ENCODE measurements around the gene GAB1. TPM values are rescaled to one million over a fixed set of nuclear protein-coding genes. Genes with fewer than 3 reads are reported as not detected.

Gene GAB1
- total RNA-seq, 3 donors from 2014 or later (not counting 1 experiment from before 2014, with no cell fraction given): 11.5 to 25.4 (median 11.9) TPM

GRCh38 chr4:143411527-143412419 lies 75.1 kb downstream of the GAB1 start:
- TF ChIP-seq CTCF (IDR thresholded peaks at IDR 0.05): no peak
- H3K9me3 Mint-ChIP-seq: no peaks in the 10 kb centered on the region
- no peaks in the 10 kb centered on the region for H3K36me3 Mint-ChIP-seq
- peaks cover 0 to under 1% of the 10 kb centered on the region in 2 donors for H3K4me1 Mint-ChIP-seq
- no peak for ATAC-seq
- H3K4me3 Mint-ChIP-seq: no peak overlapping the region
- Histone ChIP-seq H3K4me1 (ENCODE audit: control insufficient read depth, insufficient read depth, low read length) (no peaks in the 10 kb centered on the region), H3K27me3 (ENCODE audit: control insufficient read depth, insufficient read depth, low read length) (no peaks in the 10 kb centered on the region), H3K36me3 (ENCODE audit: control insufficient read depth, insufficient read depth, low read length) (no peaks in the 10 kb centered on the region), H3K4me3 (ENCODE audit: low read length) (no peak overlapping the region), H3K9me3 (ENCODE audit: control insufficient read depth, insufficient read depth, low read length) (no peaks in the 10 kb centered on the region), H3K27ac (ENCODE audit: low read length) (no peak overlapping the region)
- intact Hi-C loops (cut with micrococcal nuclease): no loop called here
- H3K27ac Mint-ChIP-seq: no peak overlapping the region
- WGBS (ENCODE audit: insufficient coverage): 93% methylated on average over 5 of the region's 7 CpGs
- no peak for DNase-seq
- no peaks in the 10 kb centered on the region for H3K27me3 Mint-ChIP-seq (ENCODE audit: low read depth in 2 of 2)

GRCh38 chr4:143412420-143412758 lies 75.7 kb downstream of the GAB1 start:
- 100% methylated on average over 1 of the region's 3 CpGs for WGBS (ENCODE audit: insufficient coverage)
- Mint-ChIP-seq H3K4me3 (no peak overlapping the region), H3K36me3 (no peaks in the 10 kb centered on the region), H3K4me1 (no peaks in the 10 kb centered on the region), H3K27me3 (ENCODE audit: low read depth in 2 of 2) (no peaks in the 10 kb centered on the region), H3K9me3 (no peaks in the 10 kb centered on the region), H3K27ac (no peak overlapping the region)
- Histone ChIP-seq H3K9me3 (ENCODE audit: control insufficient read depth, insufficient read depth, low read length) (no peaks in the 10 kb centered on the region), H3K4me3 (ENCODE audit: low read length) (no peak overlapping the region), H3K4me1 (ENCODE audit: control insufficient read depth, insufficient read depth, low read length) (no peaks in the 10 kb centered on the region), H3K36me3 (ENCODE audit: control insufficient read depth, insufficient read depth, low read length) (no peaks in the 10 kb centered on the region), H3K27me3 (ENCODE audit: control insufficient read depth, insufficient read depth, low read length) (no peaks in the 10 kb centered on the region), H3K27ac (ENCODE audit: low read length) (no peak overlapping the region)
- DNase-seq (no peak), ATAC-seq (no peak)
- TF ChIP-seq CTCF (IDR thresholded peaks at IDR 0.05): no peak
- intact Hi-C loops (cut with micrococcal nuclease): no loop called here

- TF ChIP-seq CTCF (IDR thresholded peaks at IDR 0.05): no peak
- ATAC-seq: peak; percentile 10 to 67 (median 57)
- 54% methylated on average over 12 of the region's 12 CpGs for WGBS (ENCODE audit: insufficient coverage)
- Histone ChIP-seq H3K27me3 (ENCODE audit: control insufficient read depth, insufficient read depth, low read length) (no peaks in the 10 kb centered on the region), H3K36me3 (ENCODE audit: control insufficient read depth, insufficient read depth, low read length) (no peaks in the 10 kb centered on the region), H3K4me1 (ENCODE audit: control insufficient read depth, insufficient read depth, low read length) (peaks cover 4% of the 10 kb centered on the region), H3K4me3 (ENCODE audit: low read length) (no peak overlapping the region), H3K27ac (ENCODE audit: low read length) (peak overlapping the region; percentile 3), H3K9me3 (ENCODE audit: control insufficient read depth, insufficient read depth, low read length) (no peaks in the 10 kb centered on the region)
- no peaks in the 10 kb centered on the region for H3K36me3 Mint-ChIP-seq
- peak overlapping the region in 1 of 2 donors; percentile 53 for H3K27ac Mint-ChIP-seq
- peaks cover 0 to 7% of the 10 kb centered on the region in 2 donors for H3K4me1 Mint-ChIP-seq
- no peaks in the 10 kb centered on the region for H3K27me3 Mint-ChIP-seq (ENCODE audit: low read depth in 2 of 2)
- no peak for DNase-seq
- intact Hi-C loops (cut with micrococcal nuclease): no loop called here
- no peaks in the 10 kb centered on the region for H3K9me3 Mint-ChIP-seq
- H3K4me3 Mint-ChIP-seq: no peak overlapping the region
These were observed 81.2 kb downstream of the GAB1 start for GRCh38 chr4:143417679-143418403.
